EL (cell line): ENCODE measurements around the gene ING3.
A peak's percentile ranks its signal among the peaks of the same experiment; 100 is the strongest.
"Not testable (repeated sequence)": the region's sequence is repeated elsewhere in the genome, so short reads cannot be mapped to it uniquely, and the experiment has no call there.

ENCODE experiments used
- DNase-seq: peaks from one replicate; pipeline ENCODE4 v3.0.0-alpha.2; 2016

The ING3 gene

GRCh38 chr7:121005058-121005457, 54.5 kb downstream of the ING3 start:
- not testable (repeated sequence) for DNase-seq

GRCh38 chr7:121005996-121006584, 55.5 kb downstream of the ING3 start:
- no peak for DNase-seq

- DNase-seq, result no peak
Observed at GRCh38 chr7:121006711-121007315, 56.2 kb downstream of the ING3 start.

- DNase-seq, result no peak
Observed at GRCh38 chr7:121008816-121009215, 58.2 kb downstream of the ING3 start.

- DNase-seq, result no peak
Observed at GRCh38 chr7:121011401-121011800, 60.8 kb downstream of the ING3 start.

- DNase-seq, result no peak
Observed at GRCh38 chr7:121012170-121012874, 61.7 kb downstream of the ING3 start.

GRCh38 chr7:121012919-121013318, 62.3 kb downstream of the ING3 start:
- no peak for DNase-seq

- no peak for DNase-seq
Observed at GRCh38 chr7:121015560-121015959, 65.0 kb downstream of the ING3 start.

- peak; percentile 58 for DNase-seq
Observed at GRCh38 chr7:121016966-121017365, 66.4 kb downstream of the ING3 start.

- DNase-seq, result peak; percentile 20
Observed at GRCh38 chr7:121017586-121017985, 67.0 kb downstream of the ING3 start.

- peak; percentile 76 for DNase-seq
Observed at GRCh38 chr7:121019018-121019417, 68.4 kb downstream of the ING3 start.

- peak; percentile 69 for DNase-seq
Observed at GRCh38 chr7:121020249-121020988, 69.8 kb downstream of the ING3 start.

GRCh38 chr7:121020989-121021969, 70.7 kb downstream of the ING3 start:
- DNase-seq, result no peak

GRCh38 chr7:121023194-121023593, 72.6 kb downstream of the ING3 start:
- no peak for DNase-seq

GRCh38 chr7:121023683-121024511, 73.3 kb downstream of the ING3 start:
- peak; percentile 12 for DNase-seq

GRCh38 chr7:121024611-121025010, 74.0 kb downstream of the ING3 start:
- no peak for DNase-seq

GRCh38 chr7:121026159-121026558, 75.6 kb downstream of the ING3 start:
- DNase-seq, result no peak

- no peak for DNase-seq
Observed at GRCh38 chr7:121026577-121027111, 76.1 kb downstream of the ING3 start.
